Uterus (tissue), 2 donors: ENCODE data around the gene ZNF26.

Source experiments
- CTCF ChIP-seq, 4 experiments: fragments of 200-600 bp in 2 of 4; fragments of 450-650 bp in 2 of 4; sonication (generic) in 2 of 4; IDR thresholded peaks; one replicate each; pipeline ENCODE4 v1.5.1; 2016 to 2019; ENCODE audit warnings: antibody characterized with exemption in 4 of 4, mild to moderate bottlenecking in 2 of 4, moderate library complexity in 1 of 4
- POLR2A ChIP-seq, 2 donors: fragments of 450-650 bp; IDR thresholded peaks; one replicate each; pipeline ENCODE4 v1.6.1; 2016; ENCODE audit warnings: antibody characterized with exemption in 2 of 2, mild to moderate bottlenecking in 1 of 2, moderate library complexity in 1 of 2

GRCh38 chr12:133061954-133062353 is 75.8 kb downstream of the ZNF26 start:
- TF ChIP-seq CTCF (IDR thresholded peaks at IDR 0.05) (no peak), POLR2A (IDR thresholded peaks at IDR 0.05) (no peak)
